GM21526 (cell line): ENCODE measurements around the gene GID8.
"Not testable (repeated sequence)": the region's sequence is repeated elsewhere in the genome, so short reads cannot be mapped to it uniquely, and the experiment has no call there.

Experiments used
- ATAC-seq: cut with Tn5 transposase; IDR thresholded peaks from one replicate; pipeline ENCODE4 v1.9.1; 2021; ENCODE audit warnings: moderate library complexity; ENCODE audit not compliant: unreplicated experiment, low FRiP score

GID8 gene

DNA sequence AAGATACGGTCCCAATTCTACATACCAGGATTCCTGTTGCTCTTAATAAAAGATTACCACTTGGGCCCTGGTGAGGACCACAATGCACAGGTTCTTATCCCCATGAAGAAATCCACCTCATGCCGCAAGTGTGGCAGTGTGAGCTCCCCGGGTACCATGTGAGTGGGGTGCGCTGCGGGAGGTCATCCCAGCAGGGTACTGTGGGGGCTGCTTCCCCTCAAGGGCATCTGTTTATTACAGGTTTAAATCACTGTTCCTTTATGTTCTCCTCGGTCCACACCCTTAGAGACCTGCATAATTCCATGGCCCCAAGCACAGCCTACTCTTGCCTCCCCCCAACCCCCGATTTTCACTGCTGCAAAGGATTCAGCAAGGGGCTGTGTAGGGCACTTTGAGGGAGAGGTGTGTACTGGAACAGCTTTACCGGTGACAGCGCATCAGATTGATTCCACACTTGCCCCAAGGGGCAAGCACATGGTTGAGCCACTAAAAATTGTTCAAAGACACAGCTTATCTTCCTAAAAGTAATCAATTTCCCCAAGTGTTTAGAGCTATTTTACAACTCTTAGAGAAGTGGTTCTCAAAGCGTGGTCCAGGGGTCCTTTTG, 17.8 kb upstream of the GID8 start:
- ATAC-seq, result no peak

- ATAC-seq, result no peak
Observed at GRCh38 chr20:62921119-62921687, 16.7 kb upstream of the GID8 start.

DNA sequence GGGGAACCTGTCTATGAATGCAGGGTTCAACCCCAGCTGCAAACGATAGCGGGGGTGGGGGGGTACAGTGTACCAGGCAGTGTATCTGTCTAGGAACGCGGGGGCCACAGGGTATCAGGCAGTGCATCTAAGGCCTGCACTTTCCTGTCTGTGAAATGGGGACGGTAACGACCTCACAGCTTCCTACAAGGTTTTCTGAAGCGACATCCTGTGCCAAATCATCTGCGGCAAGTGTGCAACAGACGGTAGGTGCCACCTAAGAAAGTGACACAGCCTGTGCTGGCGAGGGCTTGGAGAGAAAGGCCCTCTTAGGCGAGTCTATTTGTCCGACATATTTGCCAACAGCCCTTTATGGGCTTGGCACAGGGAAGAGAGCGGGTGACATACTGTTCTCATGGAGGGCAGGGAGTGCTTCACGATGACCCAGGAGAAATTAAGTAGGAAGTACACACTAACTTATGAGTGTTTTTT, 15.5 kb upstream of the GID8 start:
- ATAC-seq, result no peak

- not testable (repeated sequence) for ATAC-seq
Observed at GRCh38 chr20:62923059-62923668, 14.8 kb upstream of the GID8 start.

DNA sequence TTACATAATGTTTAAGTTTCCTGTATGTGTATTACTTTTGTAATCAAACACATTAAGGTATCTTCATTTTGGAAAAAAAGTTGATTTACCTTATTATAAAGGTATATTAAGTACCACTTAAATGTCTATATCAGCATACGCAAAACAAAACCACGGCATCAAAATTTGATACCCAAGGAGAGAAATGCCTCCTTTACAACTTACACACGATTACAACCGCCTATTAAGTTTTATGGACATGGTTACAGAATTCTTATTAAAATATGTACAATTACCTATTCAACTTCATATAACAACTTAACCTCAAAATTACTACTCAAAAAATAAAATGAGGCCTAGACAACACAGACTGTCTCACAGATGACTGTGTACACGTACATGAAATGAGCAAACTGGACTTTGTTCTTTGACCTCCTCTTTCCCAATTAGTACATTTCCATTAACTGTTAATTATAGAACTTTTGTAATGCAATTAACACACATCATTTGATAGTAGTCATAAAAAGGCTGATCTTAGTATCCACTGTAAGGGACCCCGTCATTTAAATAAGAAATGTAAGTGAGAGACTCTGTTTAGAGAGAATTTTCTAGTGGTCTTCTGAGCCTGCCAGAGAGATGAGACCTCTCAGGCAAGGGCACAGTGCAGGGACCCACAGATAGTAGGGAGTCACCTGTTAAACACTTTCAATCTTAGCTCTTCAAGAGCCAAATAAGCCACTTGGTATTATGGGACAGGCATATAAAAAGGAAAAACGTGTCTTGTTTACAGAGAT, 14.1 kb upstream of the GID8 start:
- no peak for ATAC-seq

- no peak for ATAC-seq
Observed at GRCh38 chr20:62924442-62925075, 13.4 kb upstream of the GID8 start.

GRCh38 chr20:62925076-62925419, 12.9 kb upstream of the GID8 start:
- ATAC-seq, result no peak

DNA sequence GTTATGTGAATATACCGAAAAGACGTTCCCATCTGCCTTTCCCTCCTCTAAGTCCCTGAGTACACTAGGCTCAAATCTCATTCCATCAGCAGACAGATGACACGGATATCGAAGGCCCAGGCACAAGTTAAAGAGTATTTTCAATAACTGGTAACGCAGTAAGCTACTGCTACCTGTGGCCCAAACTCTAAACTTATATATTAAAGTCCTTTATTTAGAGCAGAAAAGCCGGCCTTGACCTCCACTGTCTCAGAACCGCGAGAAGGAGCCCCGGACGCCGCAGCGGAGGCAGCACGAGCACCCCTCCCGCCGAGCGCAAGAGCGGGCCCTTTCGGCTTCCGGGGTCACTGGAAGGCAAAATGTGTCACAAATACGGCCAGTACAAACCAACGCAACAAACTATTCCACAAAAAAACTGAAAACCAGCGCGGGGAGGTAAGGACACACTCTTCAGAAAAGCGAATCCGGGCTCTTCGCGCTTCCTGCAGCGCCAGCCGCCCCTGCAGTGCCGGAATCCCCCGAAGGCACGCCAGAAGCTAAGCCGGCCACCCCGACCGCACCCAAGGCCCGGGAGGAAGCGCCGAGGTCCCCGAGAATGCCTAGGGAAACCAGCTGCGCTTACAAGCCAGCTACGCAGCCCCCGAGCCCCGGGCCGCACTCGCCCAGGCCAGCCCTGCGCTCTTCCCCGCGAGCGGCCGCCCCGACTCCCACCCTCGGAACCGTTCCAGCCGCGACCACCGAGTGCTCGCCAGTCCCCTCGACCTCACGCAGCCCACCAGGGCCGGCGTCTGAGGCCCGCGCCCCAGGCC, 12.3 kb upstream of the GID8 start:
- ATAC-seq, result peak; percentile 22

DNA sequence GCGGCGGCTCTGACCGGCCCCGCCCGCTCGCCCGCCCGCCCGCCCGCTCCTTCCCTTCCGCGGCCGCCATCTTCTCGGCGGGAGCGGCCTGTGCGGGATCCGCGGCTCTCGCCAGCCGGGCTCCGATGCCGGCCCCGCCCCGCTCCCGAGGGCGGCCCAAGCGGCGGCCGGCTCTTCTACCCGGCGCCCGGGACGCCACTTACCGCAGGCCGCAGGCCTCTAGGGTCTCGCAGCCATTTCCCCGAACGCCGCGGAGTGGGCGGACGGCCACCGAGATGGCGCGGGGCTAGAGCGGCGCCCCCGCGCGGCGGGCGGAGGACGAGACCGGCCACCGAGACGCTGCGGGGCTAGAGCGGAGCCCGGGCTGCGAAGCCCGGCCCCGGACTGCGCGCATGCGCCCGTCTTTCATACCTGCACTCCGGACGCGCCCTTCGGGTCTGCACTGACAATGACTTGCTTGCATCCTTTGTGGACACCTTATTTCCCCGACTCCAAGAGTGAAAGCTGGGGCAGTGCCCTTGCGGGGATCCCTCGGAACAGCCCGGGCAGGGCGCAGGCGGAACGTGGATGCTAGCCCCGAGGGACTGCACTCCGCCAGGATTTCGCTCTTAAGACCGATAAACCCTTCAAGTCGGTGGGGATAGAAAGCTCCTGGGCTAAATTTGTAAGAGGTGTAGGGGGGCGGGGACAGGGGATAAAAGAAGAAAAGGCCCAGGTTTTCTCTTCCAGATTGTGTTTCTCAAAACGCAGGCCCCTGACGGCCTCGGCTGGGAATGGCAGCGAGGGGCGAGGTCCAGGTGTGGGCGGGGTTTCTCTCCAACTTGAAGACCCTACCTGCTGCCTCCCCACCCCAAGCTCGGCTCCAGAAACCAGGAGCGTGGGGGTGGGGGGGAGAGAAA, 11.5 kb upstream of the GID8 start, which contains the start of gene DIDO1:
Gene DIDO1, minus strand, starts transcription at position 277 of the 899 bp plus-strand sequence.
- ATAC-seq, result peak; percentile 55

- ATAC-seq, result no peak
Observed at GRCh38 chr20:62927128-62927705, 10.7 kb upstream of the GID8 start.

DNA sequence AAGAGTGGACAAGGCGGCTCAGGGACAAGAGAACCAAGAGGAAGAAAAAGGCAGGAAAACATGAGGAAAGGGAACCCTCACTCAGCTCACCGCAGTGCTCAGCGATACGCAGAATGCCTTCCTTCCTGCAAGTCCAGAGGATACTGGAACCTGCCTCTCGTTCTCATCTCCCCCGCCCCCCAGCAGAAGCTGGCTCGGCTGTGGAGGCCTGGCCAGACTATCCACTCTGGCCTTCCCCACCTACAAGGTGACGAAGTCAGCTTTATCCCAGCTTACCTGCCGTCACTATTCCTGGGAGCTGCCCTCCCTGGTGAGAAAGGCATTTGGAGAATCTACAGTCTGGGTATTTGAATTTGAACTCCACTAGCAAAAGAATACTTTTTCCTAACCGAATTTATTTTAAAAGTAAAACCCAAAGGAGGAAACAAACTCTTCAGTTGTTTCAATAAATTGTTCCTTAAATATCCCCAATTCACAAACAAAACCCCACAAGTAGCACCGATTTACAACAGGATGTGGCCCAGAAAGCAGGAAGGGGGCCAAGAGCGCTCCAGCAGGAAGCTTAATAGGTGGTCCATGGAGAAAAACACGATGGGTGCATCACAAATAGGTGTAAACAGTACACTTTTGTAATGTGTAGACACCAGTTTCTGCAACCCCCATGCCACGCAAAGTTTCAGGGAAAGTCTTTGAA, 9.6 kb upstream of the GID8 start:
- no peak for ATAC-seq

GRCh38 chr20:62929051-62929538, 8.9 kb upstream of the GID8 start:
- no peak for ATAC-seq

- no peak for ATAC-seq
Observed at GRCh38 chr20:62931464-62931863, 6.5 kb upstream of the GID8 start.

DNA sequence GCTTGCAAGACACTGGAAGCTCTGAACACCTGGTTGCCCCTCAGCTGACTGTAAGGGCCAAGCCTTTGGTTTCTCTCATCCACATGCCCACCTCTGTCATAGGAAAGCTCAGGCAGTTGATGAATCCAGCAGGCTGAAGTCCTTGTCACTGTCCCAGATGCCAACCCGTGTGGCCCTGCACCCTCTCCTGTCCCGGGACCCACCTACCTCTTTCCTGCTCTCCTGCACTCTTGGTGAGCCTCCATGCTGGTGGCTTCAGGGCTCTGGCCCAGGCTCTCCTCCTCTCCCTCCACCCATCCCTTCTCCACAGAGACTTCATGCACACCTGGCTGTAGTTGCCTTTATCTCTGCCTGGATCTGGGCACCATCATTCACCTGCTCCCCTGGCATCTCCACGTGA, 4.0 kb upstream of the GID8 start:
- no peak for ATAC-seq

DNA sequence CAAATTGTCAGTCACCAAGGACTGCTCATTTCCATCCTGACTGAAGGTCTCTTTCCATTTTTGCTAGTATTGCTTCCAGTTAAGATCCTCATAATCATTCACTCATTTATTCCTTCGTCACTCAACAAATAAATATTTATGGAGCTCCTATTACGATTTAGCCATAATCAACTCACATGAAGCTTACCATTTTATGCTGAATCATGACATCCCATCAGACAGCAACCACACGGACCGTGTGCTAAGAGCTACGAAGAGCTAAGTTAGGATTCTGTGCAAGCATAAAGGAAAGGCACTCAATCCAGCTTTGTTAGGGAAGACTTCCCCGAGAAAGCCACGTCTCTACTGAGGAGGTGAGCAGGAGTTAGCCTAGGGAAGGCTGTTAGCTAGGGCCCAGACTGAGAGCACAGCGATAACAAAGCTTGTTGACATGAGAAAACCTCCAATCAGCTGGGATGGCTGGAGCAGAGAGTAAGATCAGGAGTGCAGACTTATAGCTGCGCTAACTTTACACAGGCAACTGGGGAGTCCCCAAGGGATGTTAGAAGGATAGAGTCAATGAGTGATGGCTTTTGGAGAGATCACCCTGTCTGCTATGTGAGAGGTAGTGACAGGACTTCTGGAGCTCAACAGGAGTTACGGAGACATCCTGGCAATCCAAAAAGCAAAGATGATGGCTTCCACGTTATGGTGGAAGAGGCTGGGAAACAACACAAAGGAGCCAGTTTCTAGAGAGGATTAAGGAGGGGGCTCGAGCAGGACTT, 2.6 kb upstream of the GID8 start:
- no peak for ATAC-seq

- ATAC-seq, result no peak
Observed at GRCh38 chr20:62935968-62936585, 1.9 kb upstream of the GID8 start.
